ENCODE measurements around the gene HLA-DOA.

- TF ChIP-seq CTCF (IDR thresholded peaks at IDR 0.05): no peak
- TF ChIP-seq POLR2A (IDR thresholded peaks at IDR 0.05): no peak
- TF ChIP-seq EP300 (IDR thresholded peaks at IDR 0.05): no peak
Observed at GRCh38 chr6:32963866-32964265, 45.5 kb downstream of the HLA-DOA start.

All from ovary (tissue), 3 donors.